Measurements from ENCODE around the gene MYO10.
"Not testable (repeated sequence)": the region's sequence is repeated elsewhere in the genome, so short reads cannot be mapped to it uniquely, and the experiment has no call there.

Gene MYO10

DNA sequence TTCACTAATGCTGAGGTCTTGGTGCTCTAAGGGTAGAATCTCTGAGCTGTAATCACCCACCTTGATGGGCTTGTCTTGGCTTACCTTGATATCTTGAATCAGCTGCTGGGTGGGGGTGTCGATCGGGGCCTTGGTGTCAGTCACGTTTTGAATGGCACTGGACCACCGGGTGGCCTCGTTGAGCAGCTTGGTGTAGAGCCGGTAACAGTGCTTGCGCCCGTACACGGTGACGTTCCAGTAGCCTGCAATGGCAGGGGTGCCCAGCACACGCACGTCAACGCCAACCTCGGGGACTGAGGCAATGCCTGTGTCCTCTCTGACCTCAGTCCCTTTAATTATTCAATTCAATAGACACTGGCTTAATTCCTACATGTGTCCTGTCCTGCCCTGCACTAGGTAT is 256.2 kb downstream of the MYO10 start:
- in situ Hi-C loops (cut with MboI; ENCODE audit: low sequenced_read_pairs) = no loop called here

DNA sequence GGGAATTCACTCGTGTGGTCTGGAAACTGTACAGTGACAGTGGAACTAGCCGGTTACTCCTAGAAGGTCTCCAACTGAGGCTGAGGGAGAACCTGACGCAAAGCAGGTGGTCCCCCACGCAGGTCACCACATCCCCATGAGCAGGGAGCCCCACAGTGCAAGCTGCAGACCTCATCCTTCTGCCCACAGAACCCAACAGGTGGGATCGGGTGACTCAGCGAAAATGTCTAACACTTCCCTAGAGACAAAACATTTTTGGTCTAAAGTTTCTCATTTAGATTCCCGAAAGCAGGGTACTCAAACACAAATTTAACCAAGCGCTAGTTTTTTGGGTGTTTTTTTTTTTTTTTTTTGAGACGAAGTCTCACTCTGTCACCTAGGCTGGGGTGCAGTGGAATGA is 256.9 kb downstream of the MYO10 start:
- in situ Hi-C loops (cut with MboI; ENCODE audit: low sequenced_read_pairs) = no loop called here

DNA sequence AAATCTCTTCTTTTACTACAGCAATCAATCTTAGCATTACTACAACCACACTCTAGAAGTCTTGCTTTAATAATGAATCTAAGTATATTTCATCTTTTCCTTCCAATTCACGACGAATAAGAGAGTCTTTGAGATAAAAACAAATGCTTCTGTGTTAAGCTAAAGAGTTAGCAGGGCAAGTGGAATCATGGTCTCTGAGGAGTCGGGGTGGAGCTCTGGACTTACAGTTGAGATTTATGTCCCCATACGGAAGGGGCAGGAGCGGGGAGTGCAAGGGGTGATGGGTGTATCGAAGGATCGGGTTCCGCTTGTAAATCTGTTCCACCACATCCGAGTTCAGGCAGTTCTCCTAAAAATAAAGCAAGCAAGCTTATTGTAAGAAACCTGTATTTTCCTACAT is 260.3 kb downstream of the MYO10 start:
- in situ Hi-C loops (cut with MboI; ENCODE audit: low sequenced_read_pairs) = no loop called here

DNA sequence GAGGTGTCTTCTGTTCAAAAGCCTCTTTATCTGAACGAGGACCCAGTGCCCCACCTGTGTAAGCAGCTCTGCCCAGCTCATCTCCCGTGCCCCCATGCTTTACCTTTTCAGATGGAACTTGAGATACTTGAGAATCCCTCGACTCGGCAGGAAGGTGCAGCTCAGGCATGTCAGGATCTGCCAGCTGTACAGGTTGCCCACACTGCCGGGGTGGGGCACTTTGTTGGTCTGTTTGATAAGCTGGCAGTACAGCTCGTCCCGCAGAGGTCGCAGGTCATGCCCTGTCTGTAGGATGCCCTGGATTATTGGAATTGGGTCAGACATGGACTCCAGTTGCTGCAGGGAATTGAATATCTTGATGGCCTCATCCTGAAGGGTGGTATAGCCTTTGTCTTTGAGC is 261.3 kb downstream of the MYO10 start:
- in situ Hi-C loops (cut with MboI; ENCODE audit: low sequenced_read_pairs) = no loop called here

DNA sequence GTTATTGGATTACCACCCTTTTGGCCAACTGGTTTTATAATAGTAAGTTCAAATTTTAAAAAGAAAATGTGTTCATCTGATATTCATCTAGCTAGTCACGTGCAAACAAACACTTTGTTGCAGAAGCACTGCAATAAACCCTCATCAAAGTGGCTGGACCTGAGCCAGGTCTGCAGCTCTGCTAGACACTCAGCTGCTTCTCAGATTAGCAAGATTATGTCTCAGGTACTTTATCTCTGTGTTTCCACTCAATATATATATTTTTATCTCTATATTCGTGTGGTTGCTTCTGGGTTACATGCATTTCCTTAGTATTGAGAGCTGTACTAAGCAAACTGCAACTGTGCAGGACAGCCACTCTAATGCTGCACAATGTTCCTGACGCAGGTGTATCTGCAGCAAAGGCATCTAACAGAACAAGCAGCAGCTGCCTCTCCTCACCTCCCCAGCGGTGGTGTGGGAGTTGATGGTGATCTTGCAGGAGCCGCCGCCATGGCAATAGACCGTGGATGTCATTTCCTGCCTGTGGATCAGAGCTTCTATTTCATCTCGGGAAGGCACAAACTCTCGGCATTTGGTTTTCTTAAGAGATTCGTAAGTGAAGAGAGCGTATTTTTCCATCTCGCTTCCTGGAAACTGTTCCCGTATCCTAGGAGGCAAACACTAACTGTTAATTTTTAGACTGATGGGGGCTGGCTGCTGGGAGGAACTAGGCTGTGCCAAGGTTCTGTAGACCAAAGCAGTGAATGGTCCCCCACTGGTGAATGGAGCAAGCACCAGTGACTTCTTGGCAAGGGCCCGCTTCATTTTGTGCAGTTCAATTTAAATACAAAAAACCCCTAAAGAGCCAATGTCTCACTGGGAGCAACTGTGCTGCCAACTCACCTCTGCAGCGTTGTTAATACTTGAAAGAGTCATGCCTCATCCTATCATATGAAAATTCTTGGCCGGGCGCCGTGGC is 262.6 kb downstream of the MYO10 start:
- in situ Hi-C loops (cut with MboI; ENCODE audit: low sequenced_read_pairs) = no loop called here

DNA sequence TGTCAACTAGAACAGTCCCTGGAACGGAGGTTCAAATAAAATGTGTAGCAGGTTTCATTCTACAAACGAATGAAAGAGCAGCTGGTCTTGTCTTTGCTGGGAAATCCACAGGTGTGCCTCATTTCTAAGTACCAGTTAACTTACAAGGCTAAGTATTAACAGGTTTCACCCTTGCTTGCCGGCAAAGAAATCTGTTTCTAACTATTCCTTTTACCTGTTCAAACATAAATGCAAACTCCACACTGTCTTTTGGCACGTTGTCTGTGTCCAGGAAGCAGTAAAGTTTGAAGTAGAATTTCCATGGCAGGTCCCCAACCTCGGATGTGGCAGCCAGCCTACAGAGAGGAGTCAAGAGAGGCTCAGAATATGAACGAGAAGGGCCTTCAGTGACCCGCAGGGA is 264.9 kb downstream of the MYO10 start:
- in situ Hi-C loops (cut with MboI; ENCODE audit: low sequenced_read_pairs) = no loop called here

DNA sequence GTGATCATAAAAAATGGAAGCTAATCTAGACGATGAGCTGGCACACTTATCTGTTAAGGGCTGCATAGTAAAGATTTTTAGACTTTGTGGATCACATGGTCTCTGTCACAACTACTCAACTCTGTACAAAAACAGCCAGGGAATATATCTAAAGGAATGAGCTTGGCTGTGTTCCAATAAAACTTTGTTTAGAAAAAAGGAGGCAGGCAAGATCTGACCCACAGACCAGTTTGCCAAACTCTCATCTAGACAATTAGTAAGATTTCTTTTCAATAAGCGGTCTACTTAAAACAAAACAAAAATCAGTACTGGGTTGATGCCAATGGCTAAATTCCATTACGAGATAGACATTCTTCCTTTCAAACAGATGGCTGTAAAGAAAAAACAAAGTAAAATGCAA is 266.3 kb downstream of the MYO10 start:
- in situ Hi-C loops (cut with MboI; ENCODE audit: low sequenced_read_pairs) = no loop called here

DNA sequence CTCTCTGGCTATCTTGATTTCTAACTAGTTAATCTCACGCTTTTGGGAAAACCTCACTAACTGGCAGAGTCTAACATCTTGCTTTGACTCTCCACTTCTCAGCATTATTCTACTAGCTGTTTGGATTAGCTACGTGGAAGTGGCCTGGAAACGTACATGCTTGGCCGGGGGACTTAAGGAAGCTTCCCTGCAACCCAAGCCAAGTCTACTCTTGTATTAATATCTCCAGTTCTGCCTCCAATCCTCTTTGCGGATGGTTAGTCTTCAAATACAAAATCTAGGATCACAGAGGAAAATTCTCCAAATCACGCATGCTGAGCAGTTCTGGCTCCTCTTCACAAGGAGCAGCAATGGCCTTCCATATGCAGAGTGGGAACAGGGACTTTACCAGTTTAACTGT is 267.5 kb downstream of the MYO10 start:
- in situ Hi-C loops (cut with MboI; ENCODE audit: low sequenced_read_pairs) = no loop called here

DNA sequence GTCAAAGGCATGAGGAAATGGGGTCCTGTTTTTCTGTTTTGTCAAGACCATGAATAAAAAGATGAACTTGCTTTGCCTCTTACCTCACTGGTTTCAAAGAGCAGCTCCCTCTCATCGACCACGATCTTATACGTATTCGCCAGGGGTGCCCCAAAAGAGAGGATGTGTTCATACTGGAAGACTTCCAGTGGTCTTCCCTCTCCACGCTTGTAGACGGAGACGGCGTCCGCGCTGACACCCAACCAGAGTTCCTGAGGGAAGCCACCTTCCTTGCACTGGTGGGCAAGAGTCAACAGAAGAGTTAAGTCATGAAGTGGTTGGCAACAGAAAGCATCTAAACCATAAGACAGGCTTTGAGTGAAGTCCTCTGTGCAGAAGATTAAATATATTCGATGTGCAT is 267.9 kb downstream of the MYO10 start:
- in situ Hi-C loops (cut with MboI; ENCODE audit: low sequenced_read_pairs) = no loop called here

DNA sequence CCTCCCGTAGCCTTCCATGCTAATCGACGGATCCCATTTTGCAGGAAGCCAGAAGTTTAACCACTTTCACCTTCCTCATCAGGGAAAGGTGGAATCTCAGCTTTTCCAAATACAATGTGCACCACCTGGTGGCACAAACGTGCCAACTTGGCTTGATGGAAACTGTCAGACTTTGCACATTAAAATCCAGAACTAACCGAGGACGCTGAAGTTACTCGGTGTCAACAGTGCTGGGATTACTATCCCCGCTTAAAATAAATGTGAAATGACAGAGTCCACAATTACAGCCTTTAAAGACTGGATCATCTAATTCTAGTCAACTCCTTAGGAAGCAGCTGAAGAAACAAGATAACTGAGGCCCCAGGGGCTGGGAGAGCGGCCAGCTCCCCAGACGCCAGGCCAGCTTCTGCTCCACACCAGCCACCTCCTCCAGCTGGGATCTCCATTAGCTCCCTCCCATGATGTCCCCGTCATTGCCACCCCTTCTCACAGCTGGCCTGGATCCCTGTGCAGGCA is 269.1 kb downstream of the MYO10 start:
- in situ Hi-C loops (cut with MboI; ENCODE audit: low sequenced_read_pairs) = no loop called here

DNA sequence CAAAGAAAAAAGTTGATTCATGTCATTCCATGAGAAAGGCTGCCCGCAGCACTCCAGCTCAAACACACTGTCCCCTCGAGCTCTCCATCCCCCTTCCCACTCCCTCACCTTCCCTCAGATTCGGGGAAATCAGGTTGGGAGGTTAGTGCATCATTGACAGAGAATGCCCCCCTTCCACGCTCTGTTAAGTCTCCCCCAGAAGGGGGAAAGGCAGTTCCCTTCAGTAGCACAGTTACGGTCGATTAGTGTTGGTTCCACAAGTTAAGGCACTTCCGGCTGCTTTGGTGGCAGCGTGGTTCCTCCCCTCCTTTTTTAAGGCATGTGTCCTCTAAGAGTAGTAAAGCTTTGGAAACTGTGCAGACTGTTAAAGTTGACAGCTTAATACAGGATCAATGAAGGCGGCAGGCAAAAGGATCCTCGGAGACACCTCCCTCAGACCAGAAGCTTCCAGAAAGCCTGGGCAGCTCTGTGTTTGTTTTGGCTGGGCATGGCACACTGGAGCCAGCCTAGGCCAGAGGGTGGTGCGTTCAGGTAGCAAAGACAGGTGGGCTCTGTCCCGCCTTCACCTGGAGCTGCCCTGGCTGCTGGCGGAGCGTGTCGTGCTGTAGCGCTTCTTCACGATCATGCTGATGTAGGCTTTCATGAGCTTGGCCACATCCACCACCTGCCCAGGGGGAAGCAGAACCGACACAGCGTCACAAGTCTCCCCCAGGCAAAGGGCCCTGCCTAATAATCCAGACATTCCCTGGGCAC is 269.8 kb downstream of the MYO10 start:
- in situ Hi-C loops (cut with MboI; ENCODE audit: low sequenced_read_pairs) = no loop called here

DNA sequence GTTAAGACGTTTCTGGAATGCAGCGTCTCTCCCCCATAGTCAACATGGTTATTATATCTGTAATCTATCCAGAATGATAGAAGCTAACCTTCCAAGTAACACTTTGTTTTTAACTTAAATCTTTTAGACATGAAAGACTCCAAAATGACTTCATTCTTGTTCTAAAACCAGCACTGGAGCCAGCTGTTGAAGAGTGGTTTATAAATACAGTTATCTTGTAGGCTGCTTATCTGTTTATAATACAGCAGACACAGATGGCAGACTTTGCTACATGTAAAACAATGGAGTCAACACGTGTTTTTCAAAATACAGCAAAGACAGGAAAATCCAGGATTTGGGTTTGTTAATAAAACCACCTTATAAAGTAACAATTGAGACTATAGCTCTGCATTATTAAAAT is 270.5 kb downstream of the MYO10 start:
- in situ Hi-C loops (cut with MboI; ENCODE audit: low sequenced_read_pairs) = no loop called here

DNA sequence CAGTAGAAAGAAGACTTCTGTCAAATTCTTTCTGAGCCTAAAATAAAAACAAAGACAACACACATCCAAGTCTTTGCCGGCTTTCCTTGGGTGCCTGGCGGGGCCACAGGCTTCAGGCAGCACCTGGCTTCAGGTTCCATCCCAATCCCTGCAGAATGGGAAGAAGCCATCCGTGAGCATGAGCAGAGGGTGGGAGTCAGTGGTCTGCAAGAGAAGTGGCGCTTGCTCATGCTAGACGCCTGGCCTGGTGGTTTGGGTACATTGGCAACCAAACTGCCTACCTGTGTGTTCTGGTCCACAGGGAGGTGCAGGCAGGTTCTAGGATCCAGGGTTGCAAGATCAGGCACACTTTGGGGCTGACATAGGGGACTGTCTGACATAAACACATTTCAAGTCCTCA is 271.7 kb downstream of the MYO10 start:
- in situ Hi-C loops (cut with MboI; ENCODE audit: low sequenced_read_pairs) = no loop called here

DNA sequence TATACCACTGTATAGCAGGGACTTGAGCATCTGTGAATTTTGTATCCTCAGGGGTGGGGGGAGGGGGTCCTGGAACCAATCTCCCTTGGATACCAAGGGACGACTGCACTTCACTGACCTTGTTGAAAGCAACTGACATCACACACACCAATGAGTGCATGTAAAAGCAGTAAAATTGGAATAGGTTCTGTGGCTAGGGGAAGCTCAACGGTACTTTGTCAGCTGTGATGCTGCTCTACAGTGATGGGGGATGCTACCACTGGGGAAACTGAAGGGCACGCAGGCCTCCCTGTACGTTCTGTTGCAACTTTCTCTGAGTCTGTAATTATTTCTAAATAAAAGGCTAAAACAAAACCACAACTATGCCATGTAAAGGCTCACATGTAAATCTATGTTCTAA is 272.2 kb downstream of the MYO10 start:
- in situ Hi-C loops (cut with MboI; ENCODE audit: low sequenced_read_pairs) = no loop called here

DNA sequence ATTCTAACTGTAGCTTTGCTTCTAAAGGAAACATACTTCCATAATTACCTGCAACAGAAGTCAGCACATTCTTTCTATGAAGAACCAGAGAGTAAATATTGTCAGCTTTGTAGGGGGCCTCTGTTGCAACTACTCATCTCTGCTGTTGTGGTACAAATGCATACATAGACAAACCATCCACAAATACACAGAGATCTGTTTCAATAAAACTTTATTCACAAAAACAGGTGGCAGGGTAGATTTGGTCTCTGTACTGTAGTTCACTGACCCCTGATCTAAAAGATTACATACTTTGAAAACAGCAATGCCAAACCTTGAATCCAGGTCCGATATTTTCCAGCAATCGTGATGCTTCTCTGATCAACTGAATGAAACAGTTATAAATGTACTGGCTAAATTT is 274.4 kb downstream of the MYO10 start:
- in situ Hi-C loops (cut with MboI; ENCODE audit: low sequenced_read_pairs) = no loop called here

DNA sequence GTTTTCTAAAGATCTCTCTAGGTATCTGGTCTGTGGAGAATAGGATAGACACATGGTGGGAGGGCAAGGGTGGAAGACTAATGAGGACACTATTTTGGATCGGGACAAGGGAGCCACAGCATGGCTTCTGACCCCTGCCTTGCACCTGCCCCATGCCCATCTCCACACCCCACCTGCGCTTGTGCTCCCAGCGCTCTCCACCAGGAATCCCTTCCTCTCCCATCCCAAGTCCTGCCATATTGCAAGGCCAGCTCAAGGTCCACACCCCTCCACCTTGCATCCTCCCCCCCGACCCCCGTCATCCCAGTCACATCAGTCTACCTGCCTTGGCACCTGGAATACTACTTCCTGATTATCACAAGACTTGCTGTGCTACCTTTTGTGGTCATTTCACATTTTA is 275.1 kb downstream of the MYO10 start:
- in situ Hi-C loops (cut with MboI; ENCODE audit: low sequenced_read_pairs) = no loop called here

DNA sequence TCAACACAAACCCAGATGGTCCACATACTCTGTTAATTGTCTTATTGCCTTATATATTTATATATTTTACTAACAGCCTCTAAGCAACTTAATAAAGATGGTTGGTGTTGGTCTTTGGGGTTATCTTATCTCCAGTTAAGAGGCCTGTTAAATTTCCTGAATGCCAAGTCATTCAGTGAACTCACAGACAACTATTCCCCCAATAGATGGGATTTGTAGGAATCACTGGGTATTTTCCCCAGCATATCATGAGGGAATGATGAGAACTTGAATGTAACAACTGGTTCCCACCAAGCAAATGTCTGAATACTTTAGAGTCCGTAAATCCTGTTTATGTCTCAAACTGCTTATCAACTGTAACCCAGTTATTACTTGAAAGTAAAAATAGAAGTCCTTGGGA is 276.6 kb downstream of the MYO10 start:
- in situ Hi-C loops (cut with MboI; ENCODE audit: low sequenced_read_pairs) = no loop called here

DNA sequence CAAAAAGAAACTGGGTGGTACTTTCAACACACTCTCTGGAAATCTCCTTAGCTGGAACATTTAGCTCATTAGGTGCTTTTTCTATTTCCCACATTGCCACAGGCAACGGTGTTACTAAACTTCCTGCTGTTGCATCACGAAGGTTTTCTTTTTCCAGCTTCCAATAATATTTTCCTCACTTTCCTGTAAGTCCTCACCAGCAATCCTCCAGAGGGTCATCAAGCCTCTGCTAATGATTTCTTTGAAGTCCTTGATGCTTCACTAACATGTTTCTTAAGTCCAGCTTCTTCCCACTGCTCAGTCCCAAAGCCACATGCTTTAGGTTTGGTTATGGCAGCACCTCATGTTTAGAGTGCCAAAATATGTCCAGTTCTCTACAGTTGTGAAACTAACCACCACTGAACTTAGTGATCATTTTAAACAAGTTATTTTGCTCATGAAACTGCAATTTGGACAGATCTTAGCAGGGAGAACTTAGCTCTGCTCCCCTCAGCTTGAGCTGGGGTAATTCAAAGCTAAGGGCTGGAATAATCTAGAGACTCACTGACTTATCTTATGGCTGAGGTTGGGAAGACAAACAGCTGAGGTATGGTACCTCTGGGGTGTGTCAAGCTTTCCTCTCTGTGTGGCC is 279.4 kb downstream of the MYO10 start:
- in situ Hi-C loops (cut with MboI; ENCODE audit: low sequenced_read_pairs) = no loop called here

DNA sequence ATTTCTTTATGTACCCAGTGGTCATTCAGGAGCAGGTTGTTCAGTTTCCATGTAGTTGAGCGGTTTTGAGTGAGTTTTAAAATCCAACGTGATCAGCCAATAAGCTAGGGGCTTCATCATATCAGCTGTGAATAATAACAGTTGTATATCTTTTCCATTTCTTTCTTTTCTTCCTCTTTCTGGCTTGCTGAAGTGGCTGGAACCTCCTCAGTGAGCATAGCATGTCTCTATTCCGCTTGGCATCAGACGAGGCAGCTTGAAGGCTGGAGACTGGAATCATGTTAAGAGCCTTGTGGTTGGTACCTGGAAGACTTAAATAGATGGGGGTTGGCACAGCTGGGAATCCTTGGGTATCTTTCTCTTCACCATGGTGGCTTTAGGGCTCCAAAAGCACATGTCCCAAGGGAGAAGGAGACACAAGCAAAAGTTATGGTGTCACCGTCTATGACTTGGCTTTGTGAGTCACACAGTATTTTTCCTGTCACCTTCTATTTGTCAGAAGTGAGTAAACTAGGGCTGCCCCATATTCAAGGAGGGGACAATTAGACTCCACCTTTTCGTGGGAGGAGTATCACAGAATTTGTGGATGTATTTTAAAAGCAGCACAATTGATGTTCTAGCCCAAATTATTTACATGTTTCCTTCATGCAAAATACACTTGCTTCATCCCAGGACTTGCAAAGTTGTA is 281.3 kb downstream of the MYO10 start:
- in situ Hi-C loops (cut with MboI; ENCODE audit: low sequenced_read_pairs) = no loop called here

DNA sequence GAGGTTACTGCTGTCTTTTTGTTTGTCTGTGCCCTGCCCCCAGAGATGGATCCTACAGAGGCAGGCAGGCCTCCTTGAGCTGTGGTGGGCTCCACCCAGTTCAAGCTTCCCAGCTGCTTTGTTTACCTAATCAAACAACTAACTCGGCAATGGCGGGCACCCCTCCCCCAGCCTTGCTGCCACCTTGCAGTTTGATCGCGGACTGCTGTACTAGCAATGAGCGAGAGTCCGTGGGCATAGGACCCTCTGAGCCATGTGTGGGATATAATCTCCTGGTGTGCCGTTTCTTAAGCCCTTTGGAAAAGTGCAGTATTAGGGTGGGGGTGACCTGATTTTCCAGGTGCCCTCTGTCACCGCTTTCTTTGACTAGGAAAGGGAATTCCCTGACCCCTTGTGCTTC is 287.3 kb downstream of the MYO10 start:
- in situ Hi-C loops (cut with MboI; ENCODE audit: low sequenced_read_pairs) = not testable (repeated sequence)

DNA sequence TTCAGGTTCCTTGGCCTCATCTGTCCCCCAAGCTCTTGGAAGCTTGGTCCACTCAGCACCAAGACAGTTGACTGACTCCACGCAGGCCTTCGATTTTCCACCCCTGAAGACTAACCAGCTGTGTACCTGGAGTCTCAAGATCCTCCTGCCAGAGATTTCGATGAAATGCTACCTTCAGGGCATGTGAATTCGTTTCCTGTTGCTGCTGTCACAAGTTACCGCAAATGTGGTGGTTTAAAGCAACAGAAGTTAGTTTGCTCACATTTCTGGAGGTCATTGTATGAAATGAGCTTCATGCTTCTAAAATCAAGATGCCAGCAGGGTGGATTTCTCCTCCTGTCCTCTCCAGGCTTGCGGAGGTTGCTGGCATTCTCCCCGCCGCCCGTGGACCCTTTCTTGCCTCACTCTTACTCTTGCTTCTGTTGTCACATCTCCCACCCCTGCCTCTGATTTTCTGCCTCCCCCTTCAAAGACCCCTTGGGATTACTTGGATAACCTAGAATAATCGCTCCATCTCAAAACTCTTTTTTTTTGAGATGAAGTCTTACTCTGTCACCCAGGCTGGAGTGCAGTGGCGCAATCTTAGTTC is 291.7 kb downstream of the MYO10 start:
- in situ Hi-C loops (cut with MboI; ENCODE audit: low sequenced_read_pairs) = no loop called here
